ENCODE measurements around the gene TNNI3. TPM values are rescaled to one million over a fixed set of nuclear protein-coding genes. Genes with fewer than 3 reads are reported as not detected.

The TNNI3 gene
- total and polyA plus RNA-seq, 10 of the 15 experiments (the other 5 are each of a cell fraction or from before 2014, with no cell fraction given): not detected

GRCh38 chr19:55134736-55135135 lies 22.8 kb downstream of the TNNI3 start:
- H2AFZ ChIP-seq (ENCODE audit: control insufficient read depth, low read depth, low read length): no peak overlapping the region

More at GRCh38 chr19:55134736-55135135, 22.8 kb downstream of the TNNI3 start:
- H3K4me3 ChIP-seq: no peak overlapping the region
- no peak for FAIRE-seq
- no peaks in the 10 kb centered on the region for H3K27me3 ChIP-seq (replicated peaks in 1 of 2; ENCODE audit: control insufficient read depth in 2 of 2, insufficient read depth in 2 of 2, low read length in 1 of 2)
- H3K4me2 ChIP-seq (ENCODE audit: control insufficient read depth, insufficient read depth): no peak overlapping the region
- intact Hi-C loops (cut with micrococcal nuclease; ENCODE audit: unreplicated experiment) (no loop called here), in situ Hi-C loops (cut with MboI) (no loop called here)
- ChIA-PET SMC1A (ENCODE audit: uncharacterized antibody, unreplicated experiment) (no interaction called here), POLR2A (no interaction called here), CTCF (interaction anchor here (0.6 to 2.6 kb wide), 3 partner anchors 15 to 47 kb away, joined by 3 to 11 read pairs (median 6); no protein-coding TSS in a partner anchor), RAD21 (ENCODE audit: unreplicated experiment) (no interaction called here)
- no peaks in the 10 kb centered on the region for H3K9me3 ChIP-seq (replicated peaks; ENCODE audit: control insufficient read depth, insufficient read depth, low read length)
- H3K36me3 ChIP-seq (ENCODE audit: control insufficient read depth in 2 of 2, insufficient read depth in 2 of 2, low read length in 1 of 2): no peaks in the 10 kb centered on the region
- 0% methylated on average over 1 of the region's 3 CpGs for WGBS (ENCODE audit: insufficient coverage, insufficient replicate concordance, low lambda C conversion rate, missing lambda C conversion rate)
- H3K4me1 ChIP-seq (ENCODE audit: control insufficient read depth, insufficient read depth, low read length): peaks cover 13% of the 10 kb centered on the region
- no peaks in the 10 kb centered on the region for H4K20me1 ChIP-seq (ENCODE audit: control insufficient read depth, insufficient read depth)
- H3K27ac ChIP-seq (ENCODE audit: control insufficient read depth, insufficient read depth): no peak overlapping the region
- H3K9ac ChIP-seq (ENCODE audit: control insufficient read depth, insufficient read depth, low read length): no peak overlapping the region
- no peak for DNase-seq (ENCODE audit: low read depth, low spot score)
- no peaks in the 10 kb centered on the region for H3K79me2 ChIP-seq (ENCODE audit: control insufficient read depth, insufficient read depth, low read length)
- TF ChIP-seq NR2C2 (IDR thresholded peaks at IDR 0.05; ENCODE audit: borderline replicate concordance, control insufficient read depth, insufficient read length, low read depth) (no peak), IRF5 (IDR thresholded peaks at IDR 0.05; ENCODE audit: borderline replicate concordance) (no peak), RAD51 (IDR thresholded peaks at IDR 0.05) (peak; percentile 25; the same call in 1 of the 2 replicates)
- BruUV-seq (replicated peaks): no TSS peak
- ATAC-seq: no peak

Data from GM12878 (cell line).